ENCODE results near the gene OR56B1.

Gene OR56B1

DNA sequence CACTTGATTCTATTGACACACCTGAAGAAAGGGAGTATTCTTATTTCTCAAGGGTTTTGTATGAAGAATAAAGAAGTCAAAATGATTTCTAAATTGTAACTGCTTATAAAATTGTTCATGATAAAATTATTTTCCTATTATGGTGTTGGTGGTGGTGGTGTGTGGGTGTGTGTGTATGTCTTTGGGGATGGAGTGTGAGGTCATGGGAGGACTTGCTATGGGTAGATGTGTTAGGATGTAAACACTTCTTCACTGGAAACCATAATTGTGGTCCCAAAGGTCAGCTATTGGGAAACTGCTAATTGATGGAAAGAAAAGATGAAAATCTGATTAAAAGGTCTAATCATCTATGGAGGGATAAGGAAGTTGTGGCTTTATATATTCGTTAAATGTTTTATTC, 41.6 kb upstream of the OR56B1 start:
- DNase-seq (ENCODE audit: low spot score) = no peak
- in situ Hi-C loops (cut with MboI; ENCODE audit: low pct_unique_long_range_greater_than_20kb, low sequenced_read_pairs, unreplicated experiment) = no loop called here
- TF ChIP-seq, protein P1, sequence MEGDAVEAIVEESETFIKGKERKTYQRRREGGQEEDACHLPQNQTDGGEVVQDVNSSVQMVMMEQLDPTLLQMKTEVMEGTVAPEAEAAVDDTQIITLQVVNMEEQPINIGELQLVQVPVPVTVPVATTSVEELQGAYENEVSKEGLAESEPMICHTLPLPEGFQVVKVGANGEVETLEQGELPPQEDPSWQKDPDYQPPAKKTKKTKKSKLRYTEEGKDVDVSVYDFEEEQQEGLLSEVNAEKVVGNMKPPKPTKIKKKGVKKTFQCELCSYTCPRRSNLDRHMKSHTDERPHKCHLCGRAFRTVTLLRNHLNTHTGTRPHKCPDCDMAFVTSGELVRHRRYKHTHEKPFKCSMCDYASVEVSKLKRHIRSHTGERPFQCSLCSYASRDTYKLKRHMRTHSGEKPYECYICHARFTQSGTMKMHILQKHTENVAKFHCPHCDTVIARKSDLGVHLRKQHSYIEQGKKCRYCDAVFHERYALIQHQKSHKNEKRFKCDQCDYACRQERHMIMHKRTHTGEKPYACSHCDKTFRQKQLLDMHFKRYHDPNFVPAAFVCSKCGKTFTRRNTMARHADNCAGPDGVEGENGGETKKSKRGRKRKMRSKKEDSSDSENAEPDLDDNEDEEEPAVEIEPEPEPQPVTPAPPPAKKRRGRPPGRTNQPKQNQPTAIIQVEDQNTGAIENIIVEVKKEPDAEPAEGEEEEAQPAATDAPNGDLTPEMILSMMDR (IDR thresholded peaks at IDR 0.05; ENCODE audit: extremely low read depth, insufficient read depth, missing control alignments) = no peak

DNA sequence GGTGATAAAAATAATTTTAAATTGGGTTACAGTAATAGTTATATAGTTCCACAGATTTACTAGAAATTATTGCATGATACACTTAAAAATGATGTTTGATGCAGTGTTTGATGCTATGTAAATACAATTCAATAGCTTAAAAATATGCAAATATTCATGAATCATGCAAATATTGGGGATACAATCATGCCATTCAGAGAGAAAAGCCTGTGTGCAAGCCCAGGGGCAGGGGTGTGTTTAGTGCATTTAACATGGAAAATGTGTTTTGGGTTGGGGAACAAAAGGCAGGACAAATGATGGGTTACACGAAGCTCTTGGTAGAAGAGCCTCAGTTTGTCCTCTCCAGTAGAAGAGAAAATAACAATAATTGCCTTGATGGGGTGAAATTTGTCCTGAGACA, 40.7 kb upstream of the OR56B1 start:
- in situ Hi-C loops (cut with MboI; ENCODE audit: low pct_unique_long_range_greater_than_20kb, low sequenced_read_pairs, unreplicated experiment) = no loop called here
- no peak for DNase-seq (ENCODE audit: low spot score)
- TF ChIP-seq, protein P1 (IDR thresholded peaks at IDR 0.05; ENCODE audit: extremely low read depth, insufficient read depth, missing control alignments) = no peak

DNA sequence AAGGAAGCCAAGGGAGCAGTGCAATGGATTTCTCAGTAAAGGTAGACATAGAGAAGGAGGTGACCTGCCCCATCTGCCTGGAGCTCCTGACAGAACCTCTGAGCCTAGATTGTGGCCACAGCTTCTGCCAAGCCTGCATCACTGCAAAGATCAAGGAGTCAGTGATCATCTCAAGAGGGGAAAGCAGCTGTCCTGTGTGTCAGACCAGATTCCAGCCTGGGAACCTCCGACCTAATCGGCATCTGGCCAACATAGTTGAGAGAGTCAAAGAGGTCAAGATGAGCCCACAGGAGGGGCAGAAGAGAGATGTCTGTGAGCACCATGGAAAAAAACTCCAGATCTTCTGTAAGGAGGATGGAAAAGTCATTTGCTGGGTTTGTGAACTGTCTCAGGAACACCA, 40.0 kb upstream of the OR56B1 start:
- DNase-seq (ENCODE audit: low spot score) = no peak
- TF ChIP-seq, protein P1 (IDR thresholded peaks at IDR 0.05; ENCODE audit: extremely low read depth, insufficient read depth, missing control alignments) = no peak
- in situ Hi-C loops (cut with MboI; ENCODE audit: low pct_unique_long_range_greater_than_20kb, low sequenced_read_pairs, unreplicated experiment) = no loop called here

DNA sequence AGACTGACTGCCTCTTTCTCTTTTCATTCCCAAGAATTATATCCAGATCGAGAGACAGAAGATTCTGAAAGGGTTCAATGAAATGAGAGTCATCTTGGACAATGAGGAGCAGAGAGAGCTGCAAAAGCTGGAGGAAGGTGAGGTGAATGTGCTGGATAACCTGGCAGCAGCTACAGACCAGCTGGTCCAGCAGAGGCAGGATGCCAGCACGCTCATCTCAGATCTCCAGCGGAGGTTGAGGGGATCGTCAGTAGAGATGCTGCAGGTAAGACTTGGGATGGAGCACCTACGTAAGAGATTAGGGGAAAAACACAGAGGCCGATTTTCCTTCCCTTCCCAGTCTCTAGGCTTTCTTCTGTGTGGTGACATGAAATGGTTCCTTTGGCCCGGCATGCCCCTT, 38.0 kb upstream of the OR56B1 start:
- TF ChIP-seq, protein P1 (IDR thresholded peaks at IDR 0.05; ENCODE audit: extremely low read depth, insufficient read depth, missing control alignments) = no peak
- no peak for DNase-seq (ENCODE audit: low spot score)
- in situ Hi-C loops (cut with MboI; ENCODE audit: low pct_unique_long_range_greater_than_20kb, low sequenced_read_pairs, unreplicated experiment) = no loop called here

DNA sequence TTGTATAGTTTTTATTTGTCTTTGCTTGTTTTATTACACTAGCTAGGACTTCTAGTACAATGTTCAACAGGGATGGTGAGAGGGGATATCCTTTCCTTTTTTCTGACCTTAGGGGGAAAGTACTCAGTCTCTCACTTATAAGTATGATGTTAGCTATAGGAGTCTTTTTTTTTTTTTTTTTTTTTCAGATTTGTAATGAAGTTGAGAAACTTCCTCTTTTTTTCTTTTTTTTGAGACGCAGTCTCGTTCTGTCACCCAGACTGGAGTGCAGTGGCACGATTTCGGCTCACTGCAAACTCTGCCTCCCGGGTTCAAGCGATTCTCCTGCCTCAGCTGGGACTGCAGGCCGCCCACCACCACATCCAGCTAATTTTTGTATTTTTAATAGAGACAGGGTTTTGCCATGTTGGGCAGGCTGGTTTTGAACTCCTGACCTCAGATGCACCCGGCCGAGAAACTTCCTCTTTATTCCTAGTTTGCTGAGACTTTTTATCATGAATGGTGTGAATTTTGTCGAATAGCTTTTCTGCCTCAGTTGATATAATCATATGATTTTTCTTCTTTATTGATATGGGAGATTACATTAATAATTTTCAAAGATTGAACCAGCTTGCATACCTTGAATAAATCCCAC, 35.7 kb upstream of the OR56B1 start:
- TF ChIP-seq, protein P1 (IDR thresholded peaks at IDR 0.05; ENCODE audit: extremely low read depth, insufficient read depth, missing control alignments) = no peak
- DNase-seq (ENCODE audit: low spot score) = no peak
- in situ Hi-C loops (cut with MboI; ENCODE audit: low pct_unique_long_range_greater_than_20kb, low sequenced_read_pairs, unreplicated experiment) = no loop called here

DNA sequence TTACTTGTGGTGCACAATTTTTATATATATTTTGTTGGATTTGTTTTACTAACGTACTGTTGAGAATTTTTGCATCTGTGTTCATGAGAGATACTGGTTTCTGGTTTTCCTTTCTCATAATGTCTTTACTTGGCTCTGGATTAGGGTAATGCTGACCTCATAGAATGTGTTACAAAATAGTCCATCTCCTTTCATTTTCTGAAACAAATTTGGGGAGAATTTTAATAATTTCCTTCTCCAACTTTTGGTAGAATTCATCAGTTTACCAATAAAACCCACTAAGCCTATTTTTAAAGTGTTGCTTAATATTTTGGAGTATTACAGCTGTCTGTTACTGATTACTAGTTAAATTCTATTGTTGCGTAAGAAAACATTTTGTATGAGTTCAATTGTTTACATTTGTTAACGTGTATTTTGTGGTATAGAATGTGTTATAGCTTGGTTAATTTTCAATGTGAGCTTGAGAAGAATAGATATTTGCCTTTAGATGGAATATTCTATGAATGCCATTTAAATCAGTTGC, 35.1 kb upstream of the OR56B1 start:
- TF ChIP-seq, protein P1 (IDR thresholded peaks at IDR 0.05; ENCODE audit: extremely low read depth, insufficient read depth, missing control alignments) = no peak
- no peak for DNase-seq (ENCODE audit: low spot score)
- in situ Hi-C loops (cut with MboI; ENCODE audit: low pct_unique_long_range_greater_than_20kb, low sequenced_read_pairs, unreplicated experiment) = no loop called here

Data from GM13977 (cell line).